HEK293 (cell line): Measurements from ENCODE around the gene ERMARD.

Experiments
- CTCF ChIA-PET: fragments of 350-600 bp; formaldehyde crosslinking; extraction: SDS; loops from one replicate; lab custom pipeline; 2021; ENCODE audit warnings: antibody characterized with exemption; lab: Yijun Ruan, JAX
- POLR2A ChIA-PET: fragments of 300-600 bp; formaldehyde crosslinking; extraction: SDS; loops from one replicate; lab custom pipeline; 2020; ENCODE audit warnings: antibody characterized with exemption, inconsistent platforms; lab: Yijun Ruan, JAX
- H3K27ac ChIP-seq: fragments of 200-500 bp; sonication (Bioruptor generic); 2 replicates; pipeline ENCODE4 v1.5.1; 2014; ENCODE audit warnings: low read depth, low read length, control low read depth, inconsistent platforms; ENCODE audit errors: extremely low read depth
- H3K36me3 ChIP-seq, 2 experiments: fragments of 200-500 bp in 1 of 2; sonication (Bioruptor generic) in 1 of 2; 1 replicate in 1 of 2; 2 replicates in 1 of 2; pipeline ENCODE4 v1.5.1; 2014 to 2017; ENCODE audit warnings: inconsistent platforms in 2 of 2, low read length in 2 of 2; ENCODE audit not compliant: control insufficient read depth in 2 of 2, insufficient read depth in 1 of 2
- H3K4me1 ChIP-seq: fragments of 200-500 bp; sonication (Bioruptor generic); 2 replicates; pipeline ENCODE4 v1.5.1; 2014; ENCODE audit warnings: mild to moderate bottlenecking, low read length, inconsistent platforms; ENCODE audit not compliant: control insufficient read depth, insufficient read depth
- H3K4me3 ChIP-seq: 2 replicates; pipeline ENCODE4 v1.5.1; 2011; ENCODE audit warnings: low read depth, mild to moderate bottlenecking, control low read depth, low read length, moderate library complexity
- H3K9me3 ChIP-seq: fragments of 200-500 bp; sonication (Bioruptor generic); 2 replicates; pipeline ENCODE4 v1.5.1; 2014; ENCODE audit warnings: low read depth, low read length, inconsistent platforms; ENCODE audit not compliant: control insufficient read depth, insufficient read depth
- GFI1B ChIP-seq: fragments of 450-650 bp; formaldehyde crosslinking; IDR thresholded peaks from 2 replicates; pipeline ENCODE4 v1.5.1; 2016; ENCODE audit warnings: missing biosample characterization, missing genetic modification characterization
- GLIS1 ChIP-seq: fragments of 450-650 bp; formaldehyde crosslinking; IDR thresholded peaks from 2 replicates; pipeline ENCODE4 v1.5.1; 2016; ENCODE audit warnings: missing biosample characterization, missing genetic modification characterization
- GLIS2 ChIP-seq: fragments of 450-650 bp; formaldehyde crosslinking; IDR thresholded peaks from 2 replicates; pipeline ENCODE4 v1.5.1; 2016; ENCODE audit warnings: missing biosample characterization, missing genetic modification characterization
- KLF7 ChIP-seq: fragments of 450-650 bp; formaldehyde crosslinking; IDR thresholded peaks from 2 replicates; pipeline ENCODE4 v1.5.1; 2016; ENCODE audit warnings: missing biosample characterization, missing genetic modification characterization, borderline replicate concordance
- MYNN ChIP-seq: fragments of 450-650 bp; formaldehyde crosslinking; IDR thresholded peaks from 2 replicates; pipeline ENCODE4 v1.5.1; 2016; ENCODE audit warnings: missing biosample characterization, missing genetic modification characterization, borderline replicate concordance
- SP7 ChIP-seq: fragments of 450-650 bp; formaldehyde crosslinking; IDR thresholded peaks from 2 replicates; pipeline ENCODE4 v1.5.1; 2016; ENCODE audit warnings: missing biosample characterization, missing genetic modification characterization
- ZNF248 ChIP-seq: fragments of 450-650 bp; formaldehyde crosslinking; IDR thresholded peaks from 2 replicates; pipeline ENCODE4 v1.5.1; 2017; ENCODE audit warnings: missing biosample characterization, missing genetic modification characterization
- ZNF394 ChIP-seq: fragments of 450-650 bp; formaldehyde crosslinking; IDR thresholded peaks from 2 replicates; pipeline ENCODE4 v1.5.1; 2016; ENCODE audit warnings: missing biosample characterization, missing genetic modification characterization, mild to moderate bottlenecking, moderate library complexity, borderline replicate concordance
- TF ChIP-seq, protein P1 (sequence below): fragments of 450-650 bp; formaldehyde crosslinking; IDR thresholded peaks from 2 replicates; pipeline ENCODE4 v1.5.1; 2016; ENCODE audit warnings: missing biosample characterization, missing genetic modification characterization
- TF ChIP-seq, protein P2 (sequence below): IDR thresholded peaks from 2 replicates; pipeline ENCODE4 v1.6.1; 2011; ENCODE audit warnings: mild to moderate bottlenecking, low read depth, low read length, borderline replicate concordance

Gene ERMARD

DNA sequence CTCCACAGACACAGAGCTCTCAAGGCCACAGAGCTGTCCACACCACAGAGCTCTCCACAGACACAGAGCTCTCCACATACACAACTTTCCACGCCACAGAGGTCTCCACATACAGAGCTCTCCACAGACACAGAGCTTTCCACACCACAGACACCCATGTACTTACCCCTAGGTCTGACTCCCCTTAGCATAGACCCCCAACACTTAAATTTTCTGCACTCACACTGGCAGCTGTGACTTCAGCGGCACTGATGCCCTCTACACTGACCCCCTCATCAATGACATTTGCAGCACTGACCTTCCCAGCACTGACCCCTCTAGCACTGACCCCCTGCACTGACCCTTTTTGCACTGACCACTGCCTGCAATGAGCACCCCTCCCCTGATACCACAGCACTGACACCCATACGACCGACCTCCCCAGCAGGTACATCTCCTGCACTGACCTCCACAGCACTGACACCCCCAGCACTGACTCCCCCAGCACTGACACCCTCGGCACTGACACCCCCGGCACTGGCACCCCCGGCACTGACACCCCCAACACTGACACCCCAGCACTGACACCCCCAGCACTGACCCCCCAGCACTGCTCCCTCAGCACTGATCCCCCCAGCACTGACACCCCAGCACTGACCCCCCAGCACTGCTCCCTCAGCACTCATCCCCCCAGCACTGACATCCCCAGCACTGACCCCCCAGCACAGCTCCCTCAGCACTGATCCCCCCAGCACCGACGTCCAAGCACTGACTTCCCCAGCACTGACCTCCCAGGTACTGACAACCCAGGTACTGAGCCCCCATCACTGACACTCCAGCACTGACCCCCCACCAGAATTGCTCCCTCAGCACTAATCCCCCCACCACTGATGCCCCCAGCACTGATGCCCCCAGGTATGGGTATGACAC is 56.5 kb downstream of the ERMARD start:
- ChIA-PET POLR2A (interaction anchor here (2.1 kb wide), 1 partner anchor 17 kb away, joined by 6 read pairs; no protein-coding TSS in a partner anchor), CTCF (interaction anchor here (2.1 kb wide), 1 partner anchor 24 kb away, joined by 14 read pairs; no protein-coding TSS in a partner anchor)
- no peaks in the 10 kb centered on the region for H3K36me3 ChIP-seq
- TF ChIP-seq GLIS1 (peak; percentile 89), GLIS2 (tag by site-specific recombination) (peak; percentile 46; the same call in 1 of the 2 replicates), KLF7 (tag by site-specific recombination) (no peak), ZNF394 (tag by site-specific recombination) (no peak)
- TF ChIP-seq, protein P1, sequence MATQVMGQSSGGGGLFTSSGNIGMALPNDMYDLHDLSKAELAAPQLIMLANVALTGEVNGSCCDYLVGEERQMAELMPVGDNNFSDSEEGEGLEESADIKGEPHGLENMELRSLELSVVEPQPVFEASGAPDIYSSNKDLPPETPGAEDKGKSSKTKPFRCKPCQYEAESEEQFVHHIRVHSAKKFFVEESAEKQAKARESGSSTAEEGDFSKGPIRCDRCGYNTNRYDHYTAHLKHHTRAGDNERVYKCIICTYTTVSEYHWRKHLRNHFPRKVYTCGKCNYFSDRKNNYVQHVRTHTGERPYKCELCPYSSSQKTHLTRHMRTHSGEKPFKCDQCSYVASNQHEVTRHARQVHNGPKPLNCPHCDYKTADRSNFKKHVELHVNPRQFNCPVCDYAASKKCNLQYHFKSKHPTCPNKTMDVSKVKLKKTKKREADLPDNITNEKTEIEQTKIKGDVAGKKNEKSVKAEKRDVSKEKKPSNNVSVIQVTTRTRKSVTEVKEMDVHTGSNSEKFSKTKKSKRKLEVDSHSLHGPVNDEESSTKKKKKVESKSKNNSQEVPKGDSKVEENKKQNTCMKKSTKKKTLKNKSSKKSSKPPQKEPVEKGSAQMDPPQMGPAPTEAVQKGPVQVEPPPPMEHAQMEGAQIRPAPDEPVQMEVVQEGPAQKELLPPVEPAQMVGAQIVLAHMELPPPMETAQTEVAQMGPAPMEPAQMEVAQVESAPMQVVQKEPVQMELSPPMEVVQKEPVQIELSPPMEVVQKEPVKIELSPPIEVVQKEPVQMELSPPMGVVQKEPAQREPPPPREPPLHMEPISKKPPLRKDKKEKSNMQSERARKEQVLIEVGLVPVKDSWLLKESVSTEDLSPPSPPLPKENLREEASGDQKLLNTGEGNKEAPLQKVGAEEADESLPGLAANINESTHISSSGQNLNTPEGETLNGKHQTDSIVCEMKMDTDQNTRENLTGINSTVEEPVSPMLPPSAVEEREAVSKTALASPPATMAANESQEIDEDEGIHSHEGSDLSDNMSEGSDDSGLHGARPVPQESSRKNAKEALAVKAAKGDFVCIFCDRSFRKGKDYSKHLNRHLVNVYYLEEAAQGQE (tag by site-specific recombination), result no peak
- TF ChIP-seq, protein P2, sequence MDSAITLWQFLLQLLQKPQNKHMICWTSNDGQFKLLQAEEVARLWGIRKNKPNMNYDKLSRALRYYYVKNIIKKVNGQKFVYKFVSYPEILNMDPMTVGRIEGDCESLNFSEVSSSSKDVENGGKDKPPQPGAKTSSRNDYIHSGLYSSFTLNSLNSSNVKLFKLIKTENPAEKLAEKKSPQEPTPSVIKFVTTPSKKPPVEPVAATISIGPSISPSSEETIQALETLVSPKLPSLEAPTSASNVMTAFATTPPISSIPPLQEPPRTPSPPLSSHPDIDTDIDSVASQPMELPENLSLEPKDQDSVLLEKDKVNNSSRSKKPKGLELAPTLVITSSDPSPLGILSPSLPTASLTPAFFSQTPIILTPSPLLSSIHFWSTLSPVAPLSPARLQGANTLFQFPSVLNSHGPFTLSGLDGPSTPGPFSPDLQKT, result no peak
- no peaks in the 10 kb centered on the region for H3K4me1 ChIP-seq
- no peak overlapping the region for H3K27ac ChIP-seq
- H3K4me3 ChIP-seq, result no peak overlapping the region
- no peaks in the 10 kb centered on the region for H3K9me3 ChIP-seq

DNA sequence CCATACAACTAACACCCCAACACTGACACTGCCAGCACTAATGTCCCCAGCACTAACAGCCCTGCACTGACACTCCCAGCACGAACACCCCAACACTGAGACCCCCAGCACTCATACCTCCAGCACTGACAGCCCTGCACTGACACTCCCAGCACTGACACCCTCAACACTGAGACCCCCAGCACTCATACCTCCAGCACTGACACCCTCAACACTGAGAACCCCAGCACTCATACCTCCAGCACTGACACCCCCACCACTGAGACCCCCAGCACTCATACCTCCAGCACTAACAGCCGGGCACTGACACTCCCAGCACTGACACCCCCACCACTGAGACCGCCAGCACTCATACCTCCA is 57.2 kb downstream of the ERMARD start:
- no peaks in the 10 kb centered on the region for H3K4me1 ChIP-seq
- no peaks in the 10 kb centered on the region for H3K36me3 ChIP-seq
- TF ChIP-seq GLIS1, result peak; percentile 92
- TF ChIP-seq MYNN (tag by site-specific recombination), result no peak
- H3K9me3 ChIP-seq, result no peaks in the 10 kb centered on the region
- no peak overlapping the region for H3K4me3 ChIP-seq
- ChIA-PET CTCF (no interaction called here), POLR2A (no interaction called here)
- H3K27ac ChIP-seq, result no peak overlapping the region

DNA sequence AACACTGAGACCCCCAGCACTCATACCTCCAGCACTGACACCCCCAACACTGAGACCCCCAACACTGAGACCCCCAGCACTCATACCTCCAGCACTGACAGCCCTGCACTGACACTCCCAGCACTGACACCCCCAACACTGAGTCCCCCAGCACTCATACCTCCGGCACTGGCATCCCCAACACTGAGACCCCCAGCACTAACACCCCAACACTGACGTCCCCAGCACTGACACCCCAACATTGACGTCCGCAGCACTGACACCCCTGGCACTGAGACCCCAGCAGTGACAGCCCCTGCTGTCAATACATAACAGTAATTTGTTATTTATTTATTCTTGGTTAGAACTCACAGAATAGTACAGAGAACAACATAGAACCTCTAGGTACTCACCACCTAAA is 58.0 kb downstream of the ERMARD start:
- TF ChIP-seq SP7 (tag by site-specific recombination) (no peak), ZNF248 (tag by site-specific recombination) (no peak), GFI1B (tag by site-specific recombination) (no peak), GLIS1 (peak; percentile 36)
- Histone ChIP-seq H3K36me3 (no peaks in the 10 kb centered on the region), H3K9me3 (no peaks in the 10 kb centered on the region), H3K27ac (no peak overlapping the region), H3K4me1 (no peaks in the 10 kb centered on the region), H3K4me3 (no peak overlapping the region)
- ChIA-PET POLR2A (no interaction called here), CTCF (no interaction called here)
